HG03135 (cell line): ENCODE measurements around the gene FGF1.

Experiments
- ATAC-seq: cut with Tn5 transposase; IDR thresholded peaks from one replicate; pipeline ENCODE4 v1.9.1; 2021; ENCODE audit warnings: mild to moderate bottlenecking, moderate library complexity; ENCODE audit not compliant: unreplicated experiment

The FGF1 gene

DNA sequence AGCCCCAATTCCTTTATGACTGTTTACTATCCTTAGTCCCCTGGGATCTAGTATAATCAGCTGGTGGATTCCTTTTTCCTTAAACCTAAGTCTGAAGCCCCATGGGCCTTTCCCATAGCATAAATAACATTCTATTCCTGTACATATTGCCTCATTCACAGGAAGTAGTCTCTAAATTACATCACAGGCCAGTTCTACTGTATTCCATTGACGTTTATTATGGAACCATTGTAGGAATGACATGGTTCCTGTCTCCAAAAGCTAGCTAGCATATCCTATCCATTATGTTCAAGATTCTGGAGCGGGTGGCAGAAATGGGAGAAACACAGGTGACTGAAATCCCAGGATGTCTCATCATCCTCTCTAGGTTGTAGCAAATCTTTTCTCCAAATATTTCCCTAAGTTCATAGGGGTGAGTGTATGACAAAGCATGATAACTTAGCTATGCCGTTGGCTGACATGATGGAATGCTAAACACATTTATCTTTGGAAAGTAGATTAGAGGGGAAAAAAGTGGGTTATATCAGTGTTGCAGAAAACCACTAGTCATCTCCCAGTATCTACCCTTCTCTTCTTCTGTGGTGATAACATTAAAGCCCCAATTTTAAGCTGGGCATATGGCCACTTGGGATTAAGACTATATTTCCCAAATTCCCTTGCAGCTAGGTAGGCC, 140.1 kb downstream of the FGF1 start:
- no peak for ATAC-seq

DNA sequence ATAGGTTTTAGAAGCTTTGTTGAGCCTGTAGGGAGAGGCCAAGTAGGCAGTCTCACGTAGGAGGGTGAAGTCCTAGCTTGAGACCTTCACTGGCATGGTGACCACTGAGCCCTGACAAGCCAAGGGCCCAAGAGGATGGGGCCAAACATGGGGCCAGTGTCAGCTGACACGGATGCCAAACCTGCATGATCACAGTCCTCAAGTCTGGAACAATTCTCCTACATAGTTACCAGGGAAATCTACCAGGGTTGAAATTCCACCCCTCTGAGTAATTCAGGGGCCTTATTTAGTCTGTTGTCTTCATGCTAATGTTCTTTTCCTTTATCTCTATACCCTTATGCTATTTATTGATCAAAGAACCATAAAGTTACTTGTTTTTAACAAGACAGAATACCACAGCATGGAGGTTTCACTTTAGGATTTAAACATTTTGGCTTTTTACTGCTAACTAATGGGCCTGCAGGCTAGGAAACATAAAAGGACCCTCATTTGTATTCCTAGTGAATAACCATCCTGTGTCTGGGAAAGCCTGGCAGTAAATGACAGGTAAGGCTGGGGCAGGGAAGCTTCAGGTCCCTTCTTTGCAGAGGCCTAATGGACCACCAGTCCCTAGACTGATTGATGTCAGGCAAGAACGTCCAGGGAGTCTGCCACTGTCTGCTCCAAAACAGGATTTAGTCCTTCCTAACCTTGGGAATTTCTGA, 140.8 kb downstream of the FGF1 start:
- no peak for ATAC-seq

DNA sequence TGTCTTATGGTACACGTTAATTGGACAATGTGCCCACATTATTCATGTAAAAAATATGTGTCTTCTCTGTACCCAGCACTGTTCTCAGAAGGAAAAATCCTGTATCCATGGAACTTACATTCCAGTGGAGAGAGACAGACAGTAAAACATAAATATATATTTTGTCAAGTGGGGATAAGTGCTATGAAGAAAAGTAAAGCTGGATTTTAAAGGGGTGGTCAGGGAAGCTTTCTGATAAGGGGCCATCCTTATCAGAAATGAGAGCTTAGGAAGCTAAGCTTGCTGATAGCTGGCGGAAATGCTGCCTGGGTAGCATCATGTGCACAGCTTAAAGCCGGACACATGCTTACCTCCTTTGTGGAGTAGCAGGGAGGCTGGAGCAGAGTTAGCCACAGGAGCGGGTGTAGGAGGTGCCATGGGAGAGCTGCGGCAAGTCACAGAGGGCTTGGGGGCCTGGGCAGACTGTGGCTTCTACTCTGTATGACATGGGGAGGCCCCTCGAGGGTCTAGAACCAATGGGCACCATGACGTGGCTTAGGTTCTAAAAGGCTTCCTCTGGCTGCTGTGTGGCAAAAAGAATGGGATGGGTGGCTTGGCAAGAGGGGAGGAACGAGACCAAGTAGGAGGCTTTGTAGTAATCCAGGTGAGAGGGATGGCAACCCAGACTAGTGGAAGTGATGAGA, 141.7 kb downstream of the FGF1 start:
- ATAC-seq: no peak

DNA sequence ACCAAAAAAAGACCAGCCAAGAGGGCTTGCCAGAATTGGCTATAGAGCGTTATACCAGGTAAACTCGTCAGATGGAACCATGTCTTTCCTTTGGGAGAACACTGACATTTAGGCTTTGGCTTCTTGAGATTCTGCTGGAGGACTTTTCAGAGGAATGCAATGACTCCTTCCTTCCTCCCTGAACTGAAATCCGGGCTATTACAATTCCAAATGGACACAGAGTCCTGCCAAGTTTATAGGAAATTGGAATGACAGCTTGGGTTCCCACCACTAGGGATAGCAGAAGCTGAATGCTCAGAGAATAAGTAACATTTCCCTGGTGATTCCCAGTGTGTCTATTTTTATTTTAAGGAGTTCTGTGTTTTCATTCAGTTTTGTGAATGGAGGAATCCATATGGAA, 143.0 kb downstream of the FGF1 start:
- no peak for ATAC-seq
